Activated B cell treated with CpG ODN at 0.5 μM for 24 hours (primary cell): ENCODE measurements around the gene FOXD2. TPM values are rescaled to one million over a fixed set of nuclear protein-coding genes. Genes with fewer than 3 reads are reported as not detected.

Experiments used
- ATAC-seq: fragments of 200-7000 bp; cut with Tn5 transposase; one replicate; pipeline ENCODE4 v1.10.0; 2021; ENCODE audit warnings: low read depth, mild to moderate bottlenecking, moderate library complexity
- CTCF ChIA-PET: fragments of 350-600 bp; sonication (Branson Sonifier 250); formaldehyde crosslinking; loops from one replicate; lab custom pipeline; 2021; ENCODE audit warnings: antibody characterized with exemption; lab: Charles Lee
- POLR2A ChIA-PET: fragments of 350-600 bp; sonication (Branson Sonifier 250); formaldehyde crosslinking; loops from one replicate; lab custom pipeline; 2021; ENCODE audit warnings: antibody characterized with exemption; lab: Charles Lee
- DNase-seq: peaks from one replicate; pipeline ENCODE4 v3.0.0; 2022
- H3K27ac Mint-ChIP-seq: one replicate; pipeline ENCODE4 v1.8.0; 2020; ENCODE audit warnings: mixed read lengths
- H3K27me3 Mint-ChIP-seq: one replicate; pipeline ENCODE4 v1.8.0; 2021; ENCODE audit warnings: mixed read lengths
- H3K36me3 Mint-ChIP-seq: one replicate; pipeline ENCODE4 v1.8.0; 2021; ENCODE audit warnings: low read depth, mixed read lengths
- H3K4me1 Mint-ChIP-seq: one replicate; pipeline ENCODE4 v1.8.0; 2021; ENCODE audit warnings: mixed read lengths
- H3K4me3 Mint-ChIP-seq: one replicate; pipeline ENCODE4 v1.8.0; 2020; ENCODE audit warnings: mild to moderate bottlenecking, mixed read lengths
- H3K9me3 Mint-ChIP-seq: one replicate; pipeline ENCODE4 v1.8.0; 2020; ENCODE audit warnings: mixed read lengths
- intact Hi-C: fragments of 100-400 bp; cut with micrococcal nuclease; formaldehyde crosslinking; loops from one replicate; pipeline ENCODE4 v1.15.1; 2024
- total RNA-seq: library from RNA; stranded (reverse); gene quantifications from 2 replicates; pipeline ENCODE4 v1.2.3, GENCODE V29; 2022
- TF ChIP-seq, protein P1 (sequence below): fragments of 200-600 bp; IDR thresholded peaks from one replicate; pipeline ENCODE4 v1.8.0; 2022; ENCODE audit warnings: antibody characterized with exemption, mild to moderate bottlenecking

The FOXD2 gene
- total RNA-seq, 1 donor from 2014 or later = 0.20 TPM

DNA sequence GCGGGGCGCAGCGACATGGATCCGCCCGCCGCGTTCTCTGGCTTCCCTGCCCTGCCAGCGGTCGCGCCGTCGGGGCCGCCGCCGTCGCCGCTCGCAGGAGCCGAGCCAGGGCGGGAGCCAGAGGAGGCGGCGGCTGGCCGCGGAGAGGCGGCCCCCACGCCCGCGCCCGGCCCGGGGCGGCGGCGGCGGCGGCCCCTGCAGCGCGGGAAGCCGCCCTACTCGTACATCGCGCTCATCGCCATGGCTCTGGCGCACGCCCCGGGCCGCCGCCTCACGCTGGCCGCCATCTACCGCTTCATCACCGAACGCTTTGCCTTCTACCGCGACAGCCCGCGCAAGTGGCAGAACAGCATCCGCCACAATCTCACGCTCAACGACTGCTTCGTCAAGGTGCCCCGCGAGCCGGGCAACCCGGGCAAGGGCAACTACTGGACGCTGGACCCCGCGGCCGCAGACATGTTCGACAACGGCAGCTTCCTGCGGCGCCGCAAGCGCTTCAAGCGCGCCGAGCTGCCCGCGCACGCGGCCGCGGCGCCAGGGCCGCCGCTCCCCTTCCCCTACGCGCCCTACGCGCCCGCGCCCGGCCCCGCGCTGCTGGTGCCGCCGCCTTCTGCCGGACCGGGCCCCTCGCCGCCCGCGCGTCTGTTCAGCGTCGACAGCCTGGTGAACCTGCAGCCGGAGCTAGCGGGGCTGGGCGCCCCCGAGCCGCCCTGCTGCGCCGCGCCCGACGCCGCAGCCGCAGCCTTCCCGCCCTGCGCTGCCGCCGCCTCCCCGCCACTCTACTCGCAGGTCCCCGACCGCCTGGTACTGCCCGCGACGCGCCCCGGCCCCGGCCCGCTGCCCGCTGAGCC, 21.3 kb upstream of the FOXD2 start:
- Mint-ChIP-seq H3K27ac (no peak overlapping the region), H3K27me3 (peaks cover 65% of the 10 kb centered on the region), H3K4me1 (peaks cover 7% of the 10 kb centered on the region), H3K36me3 (no peaks in the 10 kb centered on the region), H3K4me3 (no peak overlapping the region), H3K9me3 (no peaks in the 10 kb centered on the region)
- ATAC-seq = no peak
- no peak for DNase-seq
- intact Hi-C loops = no loop called here
- TF ChIP-seq, protein P1, sequence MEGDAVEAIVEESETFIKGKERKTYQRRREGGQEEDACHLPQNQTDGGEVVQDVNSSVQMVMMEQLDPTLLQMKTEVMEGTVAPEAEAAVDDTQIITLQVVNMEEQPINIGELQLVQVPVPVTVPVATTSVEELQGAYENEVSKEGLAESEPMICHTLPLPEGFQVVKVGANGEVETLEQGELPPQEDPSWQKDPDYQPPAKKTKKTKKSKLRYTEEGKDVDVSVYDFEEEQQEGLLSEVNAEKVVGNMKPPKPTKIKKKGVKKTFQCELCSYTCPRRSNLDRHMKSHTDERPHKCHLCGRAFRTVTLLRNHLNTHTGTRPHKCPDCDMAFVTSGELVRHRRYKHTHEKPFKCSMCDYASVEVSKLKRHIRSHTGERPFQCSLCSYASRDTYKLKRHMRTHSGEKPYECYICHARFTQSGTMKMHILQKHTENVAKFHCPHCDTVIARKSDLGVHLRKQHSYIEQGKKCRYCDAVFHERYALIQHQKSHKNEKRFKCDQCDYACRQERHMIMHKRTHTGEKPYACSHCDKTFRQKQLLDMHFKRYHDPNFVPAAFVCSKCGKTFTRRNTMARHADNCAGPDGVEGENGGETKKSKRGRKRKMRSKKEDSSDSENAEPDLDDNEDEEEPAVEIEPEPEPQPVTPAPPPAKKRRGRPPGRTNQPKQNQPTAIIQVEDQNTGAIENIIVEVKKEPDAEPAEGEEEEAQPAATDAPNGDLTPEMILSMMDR = no peak
- CTCF ChIA-PET = no interaction called here
- POLR2A ChIA-PET = no interaction called here

DNA sequence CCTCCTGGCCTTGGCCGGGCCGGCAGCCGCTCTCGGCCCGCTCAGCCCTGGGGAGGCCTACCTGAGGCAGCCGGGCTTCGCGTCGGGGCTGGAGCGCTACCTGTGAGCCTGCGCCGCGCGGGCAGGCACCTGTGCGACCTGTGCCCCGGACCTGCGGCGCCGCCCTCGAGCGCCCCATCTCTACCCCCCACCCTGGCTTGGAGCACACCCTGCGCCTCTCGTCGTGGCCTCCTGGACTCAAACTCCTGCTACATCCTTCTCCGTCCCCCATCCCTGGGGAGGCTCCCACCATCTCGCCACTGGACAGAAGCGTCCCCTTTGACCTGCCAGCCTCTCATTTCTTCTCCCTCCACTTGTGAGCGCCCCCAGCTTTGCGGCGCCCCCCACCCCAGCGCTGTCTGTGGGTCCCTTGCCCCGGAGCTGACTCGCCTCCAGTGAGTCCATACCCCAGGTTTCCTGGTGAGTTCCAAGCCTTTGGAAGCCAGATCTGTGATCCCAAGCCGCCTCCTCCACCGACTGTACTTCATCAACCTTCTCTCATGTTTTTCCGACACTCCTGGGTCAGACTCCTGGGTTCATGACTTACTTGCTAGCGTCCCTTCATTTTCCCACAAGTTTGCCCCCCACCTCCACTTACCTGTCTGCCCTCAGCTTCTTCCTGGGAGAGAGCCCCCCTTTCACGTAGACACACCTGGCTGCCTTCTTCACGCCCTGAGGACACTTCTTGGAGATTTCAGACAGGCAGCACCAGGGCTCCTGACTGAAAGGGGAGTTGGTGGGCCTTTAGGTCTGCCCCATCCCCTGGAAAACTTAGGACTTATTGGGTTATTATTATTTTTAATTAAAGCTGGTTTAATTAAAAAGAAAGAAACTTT, 20.4 kb upstream of the FOXD2 start:
- H3K9me3 Mint-ChIP-seq = no peaks in the 10 kb centered on the region
- no peaks in the 10 kb centered on the region for H3K36me3 Mint-ChIP-seq
- peaks cover 66% of the 10 kb centered on the region for H3K27me3 Mint-ChIP-seq
- no peak overlapping the region for H3K27ac Mint-ChIP-seq
- intact Hi-C loops = no loop called here
- peak overlapping the region; percentile 35 for H3K4me3 Mint-ChIP-seq
- H3K4me1 Mint-ChIP-seq = peaks cover 7% of the 10 kb centered on the region
- TF ChIP-seq, protein P1 = no peak
- no peak for ATAC-seq
- CTCF ChIA-PET = no interaction called here
- POLR2A ChIA-PET = no interaction called here
- no peak for DNase-seq

DNA sequence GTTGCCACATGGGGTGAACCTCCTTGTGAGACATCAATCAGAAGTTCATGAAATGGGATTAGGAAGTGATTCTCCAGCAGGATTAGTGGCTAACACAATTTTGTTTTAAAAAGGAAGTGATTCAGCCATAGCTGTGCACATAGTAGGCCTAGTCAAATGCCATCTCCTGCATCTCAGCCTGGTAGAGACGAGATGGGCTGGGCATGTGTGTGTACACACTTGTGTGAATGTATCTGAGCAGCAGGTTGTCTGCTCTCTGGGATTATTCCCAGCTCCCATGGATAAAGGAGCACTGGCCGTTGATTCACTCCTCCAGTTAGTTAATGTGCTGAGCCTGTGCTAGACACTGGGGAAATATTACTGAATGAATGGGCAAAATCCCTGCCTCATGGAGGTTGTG, 19.7 kb upstream of the FOXD2 start:
- H3K27ac Mint-ChIP-seq = no peak overlapping the region
- H3K4me1 Mint-ChIP-seq = peaks cover 7% of the 10 kb centered on the region
- H3K4me3 Mint-ChIP-seq = no peak overlapping the region
- H3K36me3 Mint-ChIP-seq = no peaks in the 10 kb centered on the region
- POLR2A ChIA-PET = no interaction called here
- CTCF ChIA-PET = no interaction called here
- TF ChIP-seq, protein P1 = no peak
- peaks cover 63% of the 10 kb centered on the region for H3K27me3 Mint-ChIP-seq
- no peak for DNase-seq
- H3K9me3 Mint-ChIP-seq = no peaks in the 10 kb centered on the region
- no peak for ATAC-seq
- intact Hi-C loops = no loop called here

DNA sequence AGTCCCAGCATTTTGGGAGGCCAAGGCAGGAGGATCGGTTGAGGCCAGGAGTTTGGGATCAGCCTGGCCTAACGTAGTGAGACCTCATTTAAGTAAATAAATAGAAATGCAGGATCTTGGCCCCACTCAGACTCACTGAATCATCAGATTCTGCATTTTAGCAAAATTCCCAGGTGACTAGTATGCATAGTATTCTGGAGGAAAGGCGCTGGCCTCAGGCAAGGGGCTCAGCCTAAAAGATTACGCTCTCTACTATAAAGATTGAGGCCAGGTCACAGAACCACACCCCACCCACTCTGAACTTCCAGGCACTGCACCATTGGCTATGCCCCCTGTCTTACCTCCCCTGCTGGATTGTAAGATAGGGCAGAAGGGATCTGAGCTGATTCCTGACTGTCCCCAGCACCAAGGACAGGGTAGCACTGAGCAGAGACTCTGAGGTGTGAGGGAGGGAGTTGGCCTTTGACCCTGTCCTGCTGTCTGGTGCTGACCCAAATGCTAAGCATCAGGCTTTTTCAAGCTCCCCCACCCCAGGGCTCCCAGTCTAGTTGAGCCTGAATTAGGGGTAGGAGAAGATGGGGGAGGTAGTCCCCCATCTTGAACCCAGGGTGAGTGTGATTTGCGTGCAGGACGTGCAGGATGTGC, 19.0 kb upstream of the FOXD2 start:
- no peak for ATAC-seq
- peaks cover 7% of the 10 kb centered on the region for H3K4me1 Mint-ChIP-seq
- no peak overlapping the region for H3K4me3 Mint-ChIP-seq
- no peak for DNase-seq
- H3K36me3 Mint-ChIP-seq = no peaks in the 10 kb centered on the region
- peaks cover 64% of the 10 kb centered on the region for H3K27me3 Mint-ChIP-seq
- ChIA-PET CTCF (interaction anchor here (1.5 kb wide), 1 partner anchor 18 kb away, joined by 4 read pairs; no protein-coding TSS in a partner anchor), POLR2A (no interaction called here)
- H3K9me3 Mint-ChIP-seq = no peaks in the 10 kb centered on the region
- intact Hi-C loops = no loop called here
- H3K27ac Mint-ChIP-seq = no peak overlapping the region
- TF ChIP-seq, protein P1 = no peak
